Stimulated activated naive CD8-positive, alpha-beta T cell treated with anti-CD3 and anti-CD28 coated beads, Interleukin-15, Interleukin-2, amounts not matched to agents 100 ng/mL and 50 ng/mL, for 24 hours (primary cell): ENCODE results near the gene PAXIP1.
"Not testable (repeated sequence)": the region's sequence is repeated elsewhere in the genome, so short reads cannot be mapped to it uniquely, and the experiment has no call there.

Experiments
- H3K27ac Mint-ChIP-seq: one replicate; pipeline ENCODE4 v1.8.0; 2021; ENCODE audit warnings: mild to moderate bottlenecking, mixed read lengths
- H3K27me3 Mint-ChIP-seq: one replicate; pipeline ENCODE4 v1.8.0; 2021; ENCODE audit warnings: mixed read lengths
- H3K36me3 Mint-ChIP-seq: one replicate; pipeline ENCODE4 v1.8.0; 2021; ENCODE audit warnings: low read depth, mixed read lengths
- H3K4me1 Mint-ChIP-seq: one replicate; pipeline ENCODE4 v1.8.0; 2021; ENCODE audit warnings: low read depth, mixed read lengths
- H3K4me3 Mint-ChIP-seq: one replicate; pipeline ENCODE4 v1.8.0; 2021; ENCODE audit warnings: mild to moderate bottlenecking, mixed read lengths
- H3K9me3 Mint-ChIP-seq: one replicate; pipeline ENCODE4 v1.8.0; 2021; ENCODE audit warnings: mixed read lengths

Gene PAXIP1

DNA sequence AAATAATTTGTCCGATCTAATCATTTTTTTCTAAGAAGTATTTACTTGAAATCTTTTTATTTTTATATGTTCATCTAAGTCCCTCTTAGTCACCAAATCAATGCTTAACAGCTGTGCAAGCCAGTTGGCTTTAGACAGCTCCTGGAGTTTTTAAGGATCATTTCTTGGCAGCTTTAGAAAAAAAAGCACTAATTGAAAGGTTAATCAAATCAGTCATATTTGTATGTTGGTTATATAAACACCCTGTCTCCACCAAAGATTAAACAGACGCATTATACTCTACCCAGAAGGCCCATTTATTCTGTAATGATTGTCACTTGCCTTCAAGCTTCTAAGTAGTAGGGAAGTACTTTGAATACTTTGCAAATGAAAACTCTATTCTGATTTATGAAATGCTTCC lies 60.2 kb downstream of the PAXIP1 start:
- H3K36me3 Mint-ChIP-seq = peaks cover 32% of the 10 kb centered on the region
- H3K27ac Mint-ChIP-seq = no peak overlapping the region
- peaks cover 3% of the 10 kb centered on the region for H3K4me1 Mint-ChIP-seq
- no peaks in the 10 kb centered on the region for H3K27me3 Mint-ChIP-seq
- no peaks in the 10 kb centered on the region for H3K9me3 Mint-ChIP-seq
- no peak overlapping the region for H3K4me3 Mint-ChIP-seq

DNA sequence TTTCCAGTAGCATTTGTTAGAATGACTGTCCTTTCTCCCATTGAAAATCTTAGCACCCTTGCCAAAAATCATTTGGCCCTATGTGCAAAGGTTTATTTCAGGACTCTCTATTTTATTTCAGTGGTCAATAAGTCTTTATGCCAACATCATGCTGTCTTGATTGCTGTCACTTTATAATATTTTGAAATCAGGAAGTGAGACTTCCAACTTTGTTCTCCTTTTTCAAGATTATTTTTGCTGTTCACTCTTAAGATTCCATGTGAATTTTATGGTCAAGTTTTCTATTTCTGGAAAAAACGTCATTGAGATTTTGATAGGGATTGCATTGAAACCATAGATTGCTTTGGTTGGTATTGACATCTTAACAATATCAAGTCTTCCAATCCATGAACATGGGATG lies 65.1 kb downstream of the PAXIP1 start:
- H3K36me3 Mint-ChIP-seq = peaks cover 33% of the 10 kb centered on the region
- no peak overlapping the region for H3K4me3 Mint-ChIP-seq
- H3K27me3 Mint-ChIP-seq = no peaks in the 10 kb centered on the region
- H3K9me3 Mint-ChIP-seq = peaks cover 15% of the 10 kb centered on the region
- H3K27ac Mint-ChIP-seq = no peak overlapping the region
- peaks cover 10% of the 10 kb centered on the region for H3K4me1 Mint-ChIP-seq

DNA sequence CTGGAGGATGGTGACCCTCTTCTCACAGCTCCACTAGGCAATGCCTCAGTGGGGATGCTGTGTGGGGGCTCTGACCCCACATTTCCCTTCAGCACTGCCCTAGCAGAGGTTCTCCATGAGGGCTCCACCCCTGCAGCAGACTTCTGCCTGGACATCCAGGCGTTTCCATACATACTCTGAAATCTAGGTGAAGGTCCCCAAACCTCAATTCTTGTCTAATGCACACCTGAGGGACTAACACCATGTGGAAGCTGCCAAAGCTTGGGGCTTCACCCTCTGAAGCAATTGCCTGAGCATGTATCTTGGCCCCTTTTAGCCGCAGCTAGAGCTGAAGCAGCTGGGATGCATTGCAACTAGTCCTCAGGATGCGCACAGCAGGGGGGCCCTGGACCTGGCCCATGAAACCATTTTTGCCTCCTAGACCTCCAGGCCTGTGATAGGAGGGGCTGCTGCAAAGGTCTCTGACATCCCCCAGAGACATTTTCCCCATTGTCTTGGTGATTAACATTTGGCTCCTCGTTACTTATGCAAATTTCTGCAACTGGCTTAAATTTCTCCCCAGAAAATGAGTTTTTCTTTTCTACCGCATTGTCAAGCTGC lies 68.5 kb downstream of the PAXIP1 start:
- peaks cover 39% of the 10 kb centered on the region for H3K36me3 Mint-ChIP-seq
- H3K4me1 Mint-ChIP-seq = peaks cover 34% of the 10 kb centered on the region
- H3K9me3 Mint-ChIP-seq = peaks cover 15% of the 10 kb centered on the region
- H3K27ac Mint-ChIP-seq, H3K4me3 Mint-ChIP-seq, H3K27me3 Mint-ChIP-seq: not testable (repeated sequence)

DNA sequence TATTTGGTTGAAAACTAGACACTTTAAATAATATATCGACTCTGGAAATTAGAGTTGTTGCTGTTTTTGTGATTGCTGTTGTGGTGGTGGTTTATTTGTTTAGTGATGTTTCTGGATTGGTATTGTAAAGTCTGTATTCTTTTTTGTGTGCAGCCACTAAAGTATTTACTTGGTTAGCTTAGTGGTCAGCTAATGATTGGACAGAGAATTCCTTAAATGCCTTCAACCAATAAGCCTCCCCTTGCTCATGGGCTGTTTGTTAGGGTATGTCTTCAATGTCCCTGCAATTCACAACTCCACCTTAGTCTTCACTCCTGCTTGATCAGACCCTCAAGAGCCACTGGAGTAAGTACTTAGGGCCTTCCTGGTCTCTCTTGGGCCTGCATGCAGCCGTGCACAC lies 71.0 kb downstream of the PAXIP1 start:
- no peaks in the 10 kb centered on the region for H3K27me3 Mint-ChIP-seq

DNA sequence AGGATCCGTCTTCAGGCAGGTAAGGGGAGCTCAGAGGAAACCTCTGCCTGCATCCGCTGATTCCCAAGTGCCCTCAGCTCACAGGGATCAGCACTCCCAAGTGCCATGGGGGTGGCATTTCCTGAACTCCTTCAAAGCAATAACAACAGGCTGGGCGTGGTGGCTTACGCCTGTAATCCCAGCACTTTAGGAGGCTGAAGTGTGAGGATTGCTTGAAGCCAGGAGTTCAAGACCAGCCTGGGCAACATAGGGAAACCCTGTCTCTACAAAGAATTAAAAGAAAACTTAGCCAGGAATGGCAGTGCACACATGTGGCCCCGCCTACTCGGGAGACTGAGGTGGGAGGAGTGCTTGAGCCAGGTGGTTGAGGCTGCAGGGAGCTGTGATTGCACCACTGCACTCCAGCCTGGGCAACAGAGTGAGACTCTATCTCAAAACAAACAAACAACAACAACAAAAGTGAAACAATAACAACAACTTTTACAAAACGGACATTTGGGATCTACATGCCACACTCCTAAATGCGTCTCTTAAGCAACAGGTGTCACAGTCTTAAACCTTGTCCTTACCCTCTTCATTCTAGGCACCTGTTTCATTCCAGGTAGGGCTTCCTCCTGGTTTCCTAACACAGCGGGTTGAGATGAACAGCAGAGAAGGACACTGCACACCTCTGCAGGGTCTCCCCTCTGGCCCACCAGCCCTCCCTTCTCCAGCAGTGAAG lies 73.8 kb downstream of the PAXIP1 start:
- Mint-ChIP-seq H3K4me3 (peak overlapping the region; percentile 88), H3K27ac (peak overlapping the region; percentile 96), H3K36me3 (peaks cover 19% of the 10 kb centered on the region), H3K27me3 (no peaks in the 10 kb centered on the region), H3K9me3 (peaks cover 8% of the 10 kb centered on the region), H3K4me1 (peaks cover 40% of the 10 kb centered on the region)

More for the DNA sequence above, 71.0 kb downstream of the PAXIP1 start:
- H3K36me3 Mint-ChIP-seq = peaks cover 39% of the 10 kb centered on the region
- no peak overlapping the region for H3K27ac Mint-ChIP-seq
- H3K4me3 Mint-ChIP-seq = no peak overlapping the region
- H3K4me1 Mint-ChIP-seq = peaks cover 40% of the 10 kb centered on the region
- H3K9me3 Mint-ChIP-seq = peaks cover 15% of the 10 kb centered on the region

DNA sequence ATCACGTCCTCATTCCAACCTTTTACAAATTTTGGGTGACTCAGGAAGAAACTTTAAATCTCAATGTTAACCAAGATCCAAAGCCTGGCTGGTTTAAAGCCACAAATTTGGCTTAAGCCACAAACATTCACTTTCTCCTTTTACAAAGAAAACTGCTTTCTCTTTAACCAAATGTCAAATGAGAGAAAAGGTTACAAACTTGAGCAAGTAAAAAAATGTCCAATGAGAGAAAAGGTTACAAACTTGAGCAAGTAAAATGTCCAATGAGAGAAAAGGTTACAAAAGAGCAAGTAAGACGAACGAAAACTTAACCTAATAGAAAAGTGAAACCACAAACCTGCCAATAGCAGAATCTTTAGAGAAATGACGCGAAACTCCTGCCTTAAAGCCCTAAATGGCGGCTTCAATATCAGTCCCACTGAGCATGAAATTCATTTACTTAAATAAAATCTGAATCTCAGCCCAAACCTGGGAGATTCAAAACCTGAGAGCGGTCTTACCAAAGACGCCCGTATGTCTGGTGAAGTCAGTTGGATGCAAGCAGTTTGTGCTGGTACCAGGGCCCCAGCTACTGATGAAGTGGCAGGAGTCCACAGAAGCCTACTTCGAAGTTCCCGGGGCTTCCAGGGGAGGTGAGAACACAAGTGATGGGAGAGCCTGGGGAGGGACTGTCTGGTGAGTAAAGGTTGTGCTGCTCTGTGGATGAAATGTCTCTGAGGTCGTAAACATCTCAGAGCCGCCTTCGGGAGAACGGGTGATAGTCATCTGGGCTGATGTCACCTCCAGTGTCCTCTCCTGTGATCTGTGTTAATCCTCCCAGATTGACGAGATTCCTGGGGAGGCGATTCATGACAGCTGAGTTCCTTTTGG lies 74.6 kb downstream of the PAXIP1 start:
- Mint-ChIP-seq H3K4me1 (peaks cover 40% of the 10 kb centered on the region), H3K27me3 (no peaks in the 10 kb centered on the region), H3K4me3 (peak overlapping the region; percentile 88), H3K36me3 (peaks cover 13% of the 10 kb centered on the region), H3K27ac (peak overlapping the region; percentile 96), H3K9me3 (peaks cover 2% of the 10 kb centered on the region)

DNA sequence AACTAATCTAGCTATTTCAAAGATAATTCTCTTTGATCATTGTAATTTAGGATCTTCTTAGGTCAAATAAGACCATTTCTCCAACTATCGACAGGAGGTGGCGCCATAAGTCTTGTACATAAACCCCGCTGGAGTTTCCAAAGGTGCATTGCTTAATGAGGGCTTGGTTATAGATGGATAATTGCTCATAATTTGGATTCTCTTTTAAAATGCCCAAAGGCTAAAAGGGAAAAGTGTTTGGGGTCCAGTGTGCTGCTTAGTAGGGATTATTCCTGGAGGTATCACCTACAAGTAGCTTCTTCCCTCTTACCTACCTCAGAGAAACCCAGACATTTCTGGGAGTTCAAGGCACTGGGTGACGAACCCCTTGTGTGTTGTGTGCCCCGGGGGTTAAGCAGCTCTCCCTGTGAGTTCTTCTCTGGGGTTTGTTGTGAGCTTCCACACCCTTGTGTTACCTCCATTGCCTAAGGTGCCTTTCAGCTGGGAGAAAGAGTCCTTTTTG lies 75.2 kb downstream of the PAXIP1 start:
- peaks cover 40% of the 10 kb centered on the region for H3K4me1 Mint-ChIP-seq
- H3K27ac Mint-ChIP-seq = peak overlapping the region; percentile 96
- peak overlapping the region; percentile 88 for H3K4me3 Mint-ChIP-seq

DNA sequence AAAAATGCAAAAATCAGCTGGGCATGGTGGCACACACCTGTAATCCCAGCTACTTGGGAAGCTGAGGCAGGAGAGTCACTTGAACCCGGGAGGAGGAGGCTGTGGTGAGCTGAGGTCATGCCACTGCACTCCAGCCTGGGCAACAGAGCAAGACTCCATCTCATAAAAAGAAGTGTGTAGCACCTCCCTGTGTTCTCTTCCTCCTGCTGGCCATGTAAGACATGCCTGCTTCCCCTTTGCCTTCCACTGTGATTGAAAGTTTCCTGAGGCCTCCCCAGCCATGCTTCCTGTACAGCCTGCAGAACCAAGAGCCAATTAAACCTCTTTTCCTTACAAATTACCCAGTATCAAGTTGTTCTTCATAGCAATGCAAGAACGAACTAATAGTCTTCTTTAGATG lies 80.5 kb downstream of the PAXIP1 start:
- not testable (repeated sequence) for H3K27ac Mint-ChIP-seq, H3K27me3 Mint-ChIP-seq, H3K36me3 Mint-ChIP-seq, H3K9me3 Mint-ChIP-seq, H3K4me3 Mint-ChIP-seq, H3K4me1 Mint-ChIP-seq

More for the DNA sequence above, 75.2 kb downstream of the PAXIP1 start:
- H3K36me3 Mint-ChIP-seq = peaks cover 7% of the 10 kb centered on the region
- no peaks in the 10 kb centered on the region for H3K27me3 Mint-ChIP-seq
- H3K9me3 Mint-ChIP-seq = no peaks in the 10 kb centered on the region

DNA sequence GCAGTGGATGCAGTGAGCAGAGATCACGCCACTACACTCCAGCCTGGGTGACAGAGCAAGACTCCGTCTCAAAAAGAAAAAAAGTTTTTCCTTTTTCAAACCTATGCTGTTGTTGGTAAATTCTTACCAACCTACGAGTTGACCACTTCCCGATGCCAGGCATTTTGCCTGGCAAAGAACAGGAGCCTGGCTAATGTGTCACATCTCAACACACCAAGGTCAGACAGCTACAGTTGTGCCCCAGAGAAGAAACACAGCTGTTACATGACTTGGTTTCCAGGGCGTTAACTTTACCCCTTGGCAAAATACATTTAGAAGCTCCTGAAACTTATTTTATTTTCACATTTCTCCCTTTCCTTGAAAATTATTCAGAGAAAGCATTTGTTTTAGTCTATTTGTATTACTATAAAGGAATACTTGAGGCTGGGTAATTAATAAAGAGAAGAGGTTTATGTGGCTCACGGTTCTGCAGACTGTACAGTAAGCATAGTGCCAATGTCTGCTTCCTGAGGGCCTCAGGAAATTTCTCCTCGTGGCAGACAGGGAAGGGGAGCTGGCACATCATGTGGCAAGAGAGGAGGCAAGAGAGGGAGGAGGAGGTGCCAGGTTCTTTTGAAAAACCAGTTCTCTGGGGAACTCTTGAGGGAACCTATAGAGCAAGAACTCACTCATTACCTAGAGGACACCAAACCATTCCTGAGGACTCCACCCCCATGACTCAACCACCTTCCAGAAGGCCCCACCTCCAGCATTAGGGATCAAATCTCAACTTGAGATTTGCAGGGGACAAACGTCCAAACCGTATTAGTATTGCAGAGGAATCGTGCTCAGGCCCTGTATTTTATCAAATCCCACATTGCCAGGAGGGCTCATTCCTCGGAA lies 83.3 kb downstream of the PAXIP1 start:
- Mint-ChIP-seq H3K36me3 (no peaks in the 10 kb centered on the region), H3K4me1 (no peaks in the 10 kb centered on the region), H3K27ac (no peak overlapping the region), H3K4me3 (no peak overlapping the region), H3K9me3 (no peaks in the 10 kb centered on the region), H3K27me3 (peaks cover 17% of the 10 kb centered on the region)

DNA sequence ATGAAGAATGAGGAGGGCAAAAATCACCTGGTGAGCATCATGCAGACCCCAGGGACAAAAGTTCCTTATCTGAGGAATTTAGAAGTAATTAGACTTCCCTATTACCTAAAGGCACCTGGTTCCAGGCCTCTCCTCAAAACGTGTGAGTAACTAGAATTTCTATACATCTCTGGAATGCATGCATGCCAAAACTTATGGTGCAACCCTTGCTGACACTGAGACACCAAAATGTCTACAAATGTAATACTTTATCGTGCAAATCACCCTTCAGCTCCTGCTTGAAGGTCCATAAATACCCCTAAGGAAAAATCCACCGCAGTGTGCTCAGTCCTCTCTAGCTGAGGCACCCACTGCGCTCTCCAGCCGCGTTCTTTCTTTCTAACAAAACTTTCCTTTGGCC lies 84.2 kb downstream of the PAXIP1 start:
- no peaks in the 10 kb centered on the region for H3K9me3 Mint-ChIP-seq
- peaks cover 3% of the 10 kb centered on the region for H3K4me1 Mint-ChIP-seq
- no peak overlapping the region for H3K27ac Mint-ChIP-seq
- H3K4me3 Mint-ChIP-seq = no peak overlapping the region
- H3K27me3 Mint-ChIP-seq = peaks cover 19% of the 10 kb centered on the region
- no peaks in the 10 kb centered on the region for H3K36me3 Mint-ChIP-seq

DNA sequence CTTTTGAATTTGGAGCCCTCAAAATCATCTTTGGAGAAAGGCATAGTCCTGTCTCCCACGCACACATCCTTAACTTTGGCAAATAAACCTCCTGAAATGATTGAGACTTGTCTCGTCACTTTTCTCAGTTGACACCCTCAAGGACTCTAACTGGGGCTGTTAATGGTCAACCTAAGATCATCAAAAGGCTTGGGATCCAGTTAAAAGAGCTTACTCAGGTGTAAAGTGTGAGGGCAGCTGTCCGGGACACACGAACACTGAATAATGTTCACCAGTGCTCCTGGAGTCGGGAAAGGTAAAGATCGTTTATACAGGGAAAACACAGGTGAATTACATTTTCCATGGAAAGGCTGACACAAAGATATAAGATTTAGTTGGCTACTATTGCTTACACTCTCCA lies 84.7 kb downstream of the PAXIP1 start:
- no peaks in the 10 kb centered on the region for H3K9me3 Mint-ChIP-seq
- H3K4me1 Mint-ChIP-seq = peaks cover 4% of the 10 kb centered on the region
- H3K27me3 Mint-ChIP-seq = peaks cover 20% of the 10 kb centered on the region
- H3K36me3 Mint-ChIP-seq = no peaks in the 10 kb centered on the region
- H3K27ac Mint-ChIP-seq = no peak overlapping the region
- H3K4me3 Mint-ChIP-seq = no peak overlapping the region

DNA sequence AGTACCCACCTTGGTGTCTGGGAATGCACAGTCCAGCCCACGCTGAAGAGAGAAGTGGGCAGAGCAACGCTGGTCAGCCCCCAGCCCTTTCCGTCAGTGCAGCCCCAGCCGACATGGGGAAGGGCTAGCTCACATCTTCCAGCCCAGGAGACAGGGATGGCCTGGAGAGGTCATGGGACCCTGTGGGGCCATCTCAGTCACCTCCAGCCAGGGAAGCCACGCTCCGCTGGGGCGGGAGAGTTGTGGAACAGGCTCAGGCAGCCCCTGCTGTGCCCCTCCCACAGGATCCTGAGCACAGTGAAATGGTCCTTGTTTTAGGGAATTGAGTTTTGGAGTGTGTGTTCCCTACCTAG lies 85.1 kb downstream of the PAXIP1 start:
- Mint-ChIP-seq H3K27me3 (peaks cover 20% of the 10 kb centered on the region), H3K4me1 (peaks cover 4% of the 10 kb centered on the region), H3K9me3 (no peaks in the 10 kb centered on the region), H3K4me3 (no peak overlapping the region), H3K36me3 (no peaks in the 10 kb centered on the region), H3K27ac (no peak overlapping the region)

DNA sequence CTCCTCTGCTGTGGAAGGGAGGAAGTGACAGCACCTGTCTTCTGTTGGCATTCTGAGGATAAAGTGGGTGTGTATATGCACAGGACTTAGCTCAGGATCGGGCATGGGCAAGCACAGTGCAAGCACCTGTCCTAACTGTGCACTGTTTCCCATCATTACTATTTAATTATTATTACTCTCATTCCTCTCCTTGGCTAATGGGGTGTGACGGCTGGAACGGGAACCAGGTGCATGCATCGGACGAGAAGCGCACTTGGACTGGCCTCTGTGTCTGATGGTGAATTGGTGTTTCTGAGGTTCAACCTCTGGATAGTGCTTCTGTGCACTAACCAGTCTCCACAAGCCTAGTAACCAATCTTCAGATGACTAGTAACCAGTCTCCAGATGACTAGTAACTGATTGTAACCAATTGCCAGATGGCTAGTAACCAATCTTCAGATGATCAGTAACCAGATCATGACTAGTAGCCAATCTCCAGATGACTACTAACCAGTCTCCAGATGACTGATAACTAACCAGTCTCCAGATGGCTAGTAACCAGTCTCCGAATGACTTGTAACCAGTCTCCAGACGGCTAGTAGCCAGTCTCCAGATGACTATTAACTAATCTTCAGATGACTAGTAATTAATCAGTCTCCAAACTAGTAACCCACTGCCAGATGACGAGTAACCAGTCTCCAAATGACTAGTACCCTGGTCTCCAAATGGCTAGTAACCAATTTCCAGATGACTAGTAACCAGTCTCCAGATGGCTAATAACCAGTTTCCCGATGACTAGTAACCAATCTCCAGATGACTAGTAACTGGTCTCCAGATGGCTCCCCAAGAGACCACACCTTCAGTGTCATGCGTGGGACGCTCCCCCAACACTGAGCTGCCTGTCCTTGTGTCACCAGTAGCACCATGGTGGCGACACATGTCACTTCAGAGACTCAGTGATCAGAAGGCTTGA lies 85.8 kb downstream of the PAXIP1 start:
- Mint-ChIP-seq H3K27me3 (peaks cover 20% of the 10 kb centered on the region), H3K4me3 (no peak overlapping the region), H3K36me3 (no peaks in the 10 kb centered on the region), H3K27ac (no peak overlapping the region), H3K4me1 (peaks cover 4% of the 10 kb centered on the region), H3K9me3 (no peaks in the 10 kb centered on the region)
